Prostate gland (tissue), 2 donors: ENCODE results near the gene SFXN4.

ENCODE experiments used
- CTCF ChIP-seq, 4 experiments: fragments of 200-600 bp in 2 of 4; fragments of 450-650 bp in 2 of 4; sonication (generic) in 2 of 4; IDR thresholded peaks; 1 replicate in 3 of 4; 2 replicates in 1 of 4; pipeline ENCODE4 v1.5.1; 2016 to 2019; ENCODE audit warnings: antibody characterized with exemption in 4 of 4, mild to moderate bottlenecking in 2 of 4, moderate library complexity in 2 of 4
- POLR2A ChIP-seq: fragments of 450-650 bp; IDR thresholded peaks from one replicate; pipeline ENCODE4 v1.6.1; 2016; ENCODE audit warnings: antibody characterized with exemption, mild to moderate bottlenecking
- POLR2AphosphoS5 ChIP-seq: sonication (generic); formaldehyde crosslinking; IDR thresholded peaks from one replicate; pipeline ENCODE4 v1.6.1; 2017; ENCODE audit warnings: antibody characterized with exemption

DNA sequence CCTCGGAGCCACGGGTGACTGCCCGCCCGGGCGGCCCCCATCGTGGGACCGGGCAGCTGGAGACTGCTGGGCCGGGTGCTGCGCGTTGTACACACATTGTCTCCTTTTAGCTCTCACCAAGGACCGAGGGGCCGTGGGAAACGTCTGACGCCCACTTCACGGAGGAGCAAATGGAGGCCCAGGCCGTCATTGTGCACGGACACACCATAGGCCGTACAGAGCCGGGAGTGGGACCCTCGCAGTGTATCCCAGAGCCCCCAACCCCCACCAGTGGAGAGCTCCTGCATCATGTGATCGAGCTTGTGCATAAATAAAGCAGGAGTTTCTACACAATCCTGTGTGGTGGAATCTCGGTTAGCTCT, 60.9 kb downstream of the SFXN4 start:
- TF ChIP-seq POLR2AphosphoS5 (no peak), CTCF (IDR thresholded peaks at IDR 0.05) (no peak), POLR2A (no peak)
